Activated CD4-positive, alpha-beta T cell treated with anti-CD3 and anti-CD28 coated beads, Interleukin-2, Interleukin-6, amounts not matched to agents 100 ng/mL and 50 ng/mL, durations not matched to agents 16 hours and 8 hours (primary cell): ENCODE measurements around the gene MIEF1.
A peak's percentile ranks its signal among the peaks of the same experiment; 100 is the strongest.
"Not testable (repeated sequence)": the region's sequence is repeated elsewhere in the genome, so short reads cannot be mapped to it uniquely, and the experiment has no call there.

Experiments used
- DNase-seq: peaks from one replicate; pipeline ENCODE4 v3.0.0-alpha.2; 2020

Gene MIEF1

DNA sequence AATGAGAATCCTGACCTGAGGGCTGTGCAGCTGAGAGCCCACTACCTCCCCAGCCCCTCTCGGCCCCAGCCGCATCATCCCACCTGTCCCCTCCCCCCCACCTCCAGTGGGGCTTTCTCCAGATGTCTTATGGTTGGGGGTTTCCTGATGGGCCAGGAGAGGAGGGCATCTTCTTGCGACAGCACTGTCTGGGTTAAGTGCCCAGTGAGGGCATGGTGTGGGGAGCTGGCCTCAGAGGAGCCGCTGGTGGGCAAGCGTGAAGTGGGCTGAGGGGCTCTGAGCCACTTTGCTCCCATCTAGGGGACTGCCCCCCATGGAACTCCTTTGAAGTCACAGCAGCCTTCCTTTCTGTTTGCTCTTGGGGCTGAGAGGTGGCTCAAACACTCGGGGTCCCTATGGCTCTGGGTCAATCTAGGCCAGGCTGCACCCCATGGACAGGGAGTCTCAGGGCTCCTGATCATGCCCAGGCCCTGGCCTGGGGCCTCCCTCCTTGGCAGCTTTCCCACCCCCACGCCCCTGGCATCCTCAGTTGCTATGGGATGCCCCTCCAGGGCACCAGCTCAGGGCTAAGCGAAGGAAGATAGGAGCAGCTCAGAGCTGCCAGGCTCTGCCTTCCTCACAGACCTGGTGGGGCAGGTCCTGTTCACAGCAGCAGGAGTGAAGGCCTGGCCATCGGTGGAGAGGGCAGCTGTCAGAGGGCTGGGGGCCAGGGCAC, 11.0 kb upstream of the MIEF1 start:
- DNase-seq: no peak

DNA sequence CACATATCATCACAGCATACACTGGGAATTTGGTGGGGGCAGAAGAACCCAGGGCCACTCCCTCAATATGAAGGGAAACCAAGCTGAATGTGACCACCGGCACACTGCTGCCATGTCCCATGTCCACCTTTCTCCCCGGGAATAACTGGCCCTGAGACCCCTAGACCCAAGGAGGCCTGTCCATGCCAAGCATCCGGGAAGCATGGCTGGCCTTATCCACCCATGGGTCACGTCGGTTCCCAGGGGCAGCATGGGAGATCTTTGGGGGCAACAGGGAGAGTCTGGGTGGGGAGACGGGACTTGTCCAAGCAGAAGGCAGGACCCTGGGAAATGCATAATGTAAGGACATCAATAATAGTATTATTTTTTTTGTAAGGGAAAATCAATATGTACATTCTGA, 10.4 kb upstream of the MIEF1 start:
- no peak for DNase-seq

DNA sequence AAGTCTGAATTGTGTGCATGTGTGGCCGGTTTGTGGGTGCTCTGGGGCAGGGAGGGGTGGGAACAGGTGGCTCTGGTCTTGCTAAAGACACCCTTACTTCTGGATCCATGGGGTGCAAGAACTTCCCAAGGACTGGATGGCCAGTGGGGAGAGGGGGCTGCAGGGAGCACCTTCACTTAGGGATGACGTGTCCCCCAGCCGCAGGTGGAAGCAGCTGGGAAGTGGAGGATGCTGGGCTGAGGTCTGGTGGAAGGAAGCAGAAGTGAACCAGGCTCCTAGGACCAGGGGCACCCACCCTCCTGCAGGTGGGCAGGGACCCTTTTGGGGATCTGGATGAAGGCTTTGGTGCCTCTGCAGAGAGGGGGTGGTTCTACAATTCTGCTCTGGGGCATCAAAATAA, 9.9 kb upstream of the MIEF1 start:
- DNase-seq: no peak

DNA sequence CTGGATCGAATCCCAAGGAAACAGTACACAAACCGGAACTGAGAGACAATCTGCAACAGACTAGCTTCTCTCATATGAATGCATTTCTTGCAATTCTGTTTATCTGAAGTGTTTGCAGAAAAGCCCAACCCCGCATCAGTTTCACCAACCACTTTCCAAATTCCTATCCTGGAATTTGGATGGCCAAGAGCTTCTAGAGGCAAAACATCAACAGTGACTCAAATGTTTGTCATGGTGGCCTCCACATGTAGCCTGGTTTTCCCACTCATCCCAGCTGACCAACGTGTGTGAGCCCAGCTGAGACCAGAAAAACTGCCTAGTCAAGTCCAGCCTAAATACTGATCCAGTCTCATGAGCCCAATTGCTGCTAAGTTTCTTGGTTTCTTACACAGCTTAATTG, 8.3 kb upstream of the MIEF1 start:
- no peak for DNase-seq

DNA sequence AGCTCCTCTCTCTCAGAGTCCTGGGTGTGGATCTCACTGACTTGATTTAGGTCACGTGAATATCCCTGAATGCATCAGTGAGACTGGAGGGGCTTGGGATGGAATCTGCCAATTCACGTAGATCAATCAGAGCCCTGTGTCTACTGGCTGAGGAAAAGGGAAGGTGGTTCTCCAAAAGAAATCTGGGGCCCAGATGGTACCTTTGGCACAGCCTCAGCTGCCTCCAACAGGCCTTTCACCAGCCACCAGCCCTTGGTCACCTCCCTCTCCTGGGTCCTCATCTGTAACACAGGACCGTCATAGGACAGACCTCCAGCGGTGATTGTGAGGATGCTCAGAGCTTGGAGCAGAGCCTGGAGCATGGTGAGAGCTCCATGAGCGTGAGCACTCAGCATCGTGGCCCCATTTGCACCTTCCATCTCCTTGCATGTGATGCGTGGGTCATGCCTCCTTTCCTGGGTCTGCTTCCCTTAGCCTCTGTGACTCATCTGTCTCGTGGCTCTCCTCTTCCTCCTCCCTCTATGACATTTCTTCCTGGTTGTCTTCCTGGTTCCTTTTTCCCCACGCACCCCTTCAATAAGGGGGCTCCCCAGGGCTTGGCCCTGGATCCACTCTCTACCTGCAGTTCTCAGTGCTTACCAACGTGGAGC, 7.5 kb upstream of the MIEF1 start:
- DNase-seq: no peak

DNA sequence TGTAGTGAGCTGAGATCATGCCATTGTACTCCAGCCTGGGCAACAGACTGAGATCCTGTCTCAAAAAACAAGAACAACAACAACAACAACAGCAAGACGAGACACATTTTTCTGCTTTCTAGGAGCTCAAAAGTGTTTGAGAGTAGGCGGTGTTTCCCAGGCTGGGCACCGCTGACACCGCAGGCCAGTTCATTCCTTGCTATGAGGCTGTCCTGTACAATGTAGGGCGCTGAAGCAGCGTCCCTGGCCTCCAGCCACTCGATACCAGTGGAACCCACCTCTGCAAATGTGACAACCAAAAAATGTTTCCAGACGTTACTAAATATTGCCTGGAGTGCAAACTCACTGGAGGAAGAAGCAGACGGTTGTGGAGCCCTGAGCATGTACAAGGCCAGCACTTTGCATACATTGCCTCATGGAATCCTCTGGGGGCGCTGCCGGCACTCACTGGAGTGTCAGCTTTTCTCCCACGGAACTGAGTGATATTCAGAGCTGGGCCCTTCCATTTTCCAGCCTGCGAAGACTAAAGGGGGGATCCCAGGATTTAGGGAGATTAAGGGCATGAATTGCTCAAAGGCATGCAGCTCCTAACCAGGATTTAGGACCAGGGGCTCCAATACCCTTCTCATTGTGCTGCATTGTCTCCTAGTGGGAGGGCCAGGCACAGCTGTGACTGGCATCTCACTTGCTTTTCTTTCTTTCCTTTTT, 5.8 kb upstream of the MIEF1 start:
- DNase-seq: peak; percentile 61

DNA sequence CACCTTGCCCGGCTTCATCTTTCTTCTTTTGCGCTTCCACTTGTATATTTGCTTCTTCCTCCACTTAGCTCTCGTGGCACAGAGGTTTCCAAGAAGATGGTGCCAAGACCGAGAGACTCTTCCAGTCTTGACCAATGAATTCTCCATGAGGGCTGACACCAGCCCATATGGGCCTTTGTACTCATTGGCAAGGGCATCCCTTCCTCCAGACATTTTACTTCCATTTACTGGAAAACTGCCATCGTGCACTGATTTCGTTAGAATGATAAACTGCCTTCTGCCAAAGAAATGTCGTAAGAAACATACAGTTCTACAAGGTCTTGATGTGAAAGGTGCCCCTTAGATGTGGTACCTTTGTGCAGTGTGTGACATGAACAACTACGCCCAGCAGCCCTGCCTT, 4.7 kb upstream of the MIEF1 start:
- DNase-seq: no peak

DNA sequence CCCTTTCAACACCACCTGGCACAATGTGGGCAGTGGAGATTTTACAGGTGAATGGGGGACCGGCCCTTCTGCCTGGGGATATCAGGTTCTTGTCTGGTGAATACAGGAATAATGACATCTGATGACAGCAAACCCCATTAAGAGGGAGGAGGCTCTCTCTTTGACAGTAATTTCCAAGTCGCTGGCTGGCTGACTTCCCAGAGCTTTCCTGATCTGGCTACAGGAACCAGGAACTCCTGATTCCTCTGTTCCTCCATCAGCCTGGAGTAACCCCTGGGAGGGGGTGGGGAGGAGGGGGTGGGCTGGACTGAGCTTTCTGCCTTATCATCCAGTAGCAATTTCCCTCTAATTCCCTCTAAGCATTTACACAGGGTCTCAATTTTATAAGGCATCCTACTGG, 3.7 kb upstream of the MIEF1 start:
- DNase-seq: no peak

DNA sequence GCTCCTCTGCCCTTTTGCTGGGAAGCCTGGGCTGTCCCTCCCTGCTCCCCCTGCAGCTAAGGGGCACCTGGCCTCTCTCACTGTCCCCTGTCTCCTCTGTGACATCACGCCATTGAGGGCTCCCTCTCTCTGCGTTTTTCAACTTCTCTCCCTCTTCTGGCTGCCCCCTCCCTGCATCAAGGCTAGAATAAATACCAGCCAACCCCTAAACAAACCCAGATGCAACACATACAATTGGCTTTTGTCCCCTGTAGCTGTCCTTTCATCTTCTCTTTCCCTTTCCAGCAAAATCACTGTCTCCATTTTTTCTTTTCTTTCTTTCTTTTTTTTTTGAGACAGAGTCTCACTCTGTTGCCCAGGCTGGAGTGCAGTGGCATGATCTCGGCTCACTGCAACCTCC, 3.3 kb upstream of the MIEF1 start:
- DNase-seq: no peak

DNA sequence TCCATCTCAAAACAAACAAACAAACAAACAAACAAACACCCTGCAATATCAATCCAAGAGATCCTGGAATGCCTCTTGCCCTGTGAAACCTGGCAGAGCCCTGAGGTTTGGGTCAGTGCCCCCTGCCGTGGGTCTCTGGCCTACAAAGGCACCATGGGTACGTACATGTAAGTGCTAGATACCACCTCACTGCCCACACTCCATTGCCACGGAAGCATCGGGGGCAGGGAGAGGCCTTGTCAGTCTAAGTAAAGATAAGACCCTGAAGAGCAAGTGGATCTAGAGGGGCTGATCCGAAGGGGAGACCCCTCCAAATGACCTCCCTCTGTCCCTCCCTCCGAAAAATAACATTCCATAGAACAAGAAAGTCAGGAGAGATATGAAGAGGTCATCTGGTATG, 2.0 kb upstream of the MIEF1 start:
- no peak for DNase-seq

DNA sequence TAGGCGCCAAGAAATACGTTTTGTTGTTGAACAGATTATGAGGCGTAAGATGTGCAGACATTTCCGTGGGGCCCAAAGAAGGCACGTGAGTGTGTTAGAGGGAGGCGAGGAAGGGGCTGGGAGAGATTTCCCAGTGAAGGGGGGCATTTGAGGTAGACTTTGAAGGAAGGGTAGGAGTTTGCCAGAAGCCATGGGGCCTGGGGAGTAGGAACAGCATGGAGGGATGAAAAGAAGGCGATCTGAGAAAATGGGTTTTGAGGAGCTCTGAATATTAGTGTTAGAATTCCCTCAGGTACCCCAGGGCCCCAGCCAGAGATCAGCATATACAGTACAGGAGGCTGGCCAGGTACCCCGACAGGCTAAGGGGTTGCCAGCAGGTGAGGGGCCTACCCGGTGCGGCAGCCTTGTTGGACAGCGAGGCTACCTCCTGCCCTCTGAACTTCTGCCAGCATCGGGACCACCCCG, 414 bp upstream of the MIEF1 start:
- no peak for DNase-seq

DNA sequence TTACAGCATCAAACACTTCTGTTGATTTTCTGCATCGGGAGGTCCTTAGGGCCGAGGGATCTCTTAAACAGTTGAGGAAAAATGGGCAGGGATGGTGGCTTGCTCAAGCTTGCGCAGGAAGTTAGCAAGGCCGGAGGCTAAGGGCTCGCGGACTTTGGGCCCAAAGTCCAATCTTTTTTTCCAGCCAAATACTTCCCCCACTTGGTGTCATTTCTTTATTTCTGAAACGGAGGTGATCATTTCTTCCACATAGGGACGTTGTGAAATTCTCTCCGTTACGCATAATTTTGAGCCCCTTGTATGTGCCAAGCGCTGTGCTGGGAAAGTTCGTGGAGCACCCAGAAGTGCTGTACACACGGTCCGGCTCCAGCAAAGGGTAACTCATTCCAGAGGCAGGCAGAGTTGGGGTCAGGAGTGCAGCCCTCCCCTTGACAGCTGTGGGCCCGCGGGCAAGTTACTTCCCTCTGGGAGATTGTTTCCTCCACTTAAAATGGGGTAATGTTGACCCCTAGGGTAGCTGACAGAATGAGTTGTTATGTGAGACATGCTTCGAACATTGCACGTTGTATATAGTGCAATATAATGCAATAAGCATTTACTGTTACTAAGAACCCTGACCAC, 809 bp downstream of the MIEF1 start:
- DNase-seq: no peak

DNA sequence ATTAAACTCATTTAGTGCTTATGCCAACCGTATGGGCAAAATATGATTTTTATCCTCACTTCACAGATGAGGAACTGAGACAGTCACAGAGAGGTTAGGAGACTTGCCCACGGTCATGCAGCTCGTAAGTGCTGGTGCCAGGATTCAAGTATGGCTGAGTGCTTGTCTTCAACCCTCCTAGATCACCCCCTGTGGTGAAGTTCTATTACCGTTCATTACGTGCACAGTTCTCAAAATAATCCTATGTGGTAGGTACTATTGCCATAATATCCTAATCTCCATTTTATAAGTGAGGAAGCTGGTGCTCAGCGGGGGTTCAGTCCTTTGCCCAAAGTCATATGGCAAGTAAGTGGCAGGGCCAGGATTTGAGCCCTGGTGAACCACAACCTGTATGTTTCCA, 1.5 kb downstream of the MIEF1 start:
- no peak for DNase-seq

DNA sequence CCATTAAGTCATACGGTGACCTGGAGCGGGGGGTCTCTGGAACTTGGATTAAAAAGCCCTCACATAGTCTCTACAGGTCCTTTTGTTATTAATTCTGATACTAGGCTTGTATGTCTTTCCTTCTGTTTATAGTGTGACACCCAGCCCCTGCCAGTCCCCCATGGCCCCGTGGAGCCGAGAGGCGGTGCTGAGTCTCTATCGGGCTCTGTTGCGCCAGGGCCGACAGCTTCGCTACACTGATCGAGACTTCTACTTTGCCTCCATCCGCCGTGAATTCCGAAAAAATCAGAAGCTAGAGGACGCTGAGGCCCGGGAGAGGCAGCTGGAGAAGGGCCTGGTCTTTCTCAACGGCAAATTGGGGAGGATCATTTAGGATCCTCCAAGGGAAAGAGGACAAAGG, 2.0 kb downstream of the MIEF1 start:
- DNase-seq: no peak

DNA sequence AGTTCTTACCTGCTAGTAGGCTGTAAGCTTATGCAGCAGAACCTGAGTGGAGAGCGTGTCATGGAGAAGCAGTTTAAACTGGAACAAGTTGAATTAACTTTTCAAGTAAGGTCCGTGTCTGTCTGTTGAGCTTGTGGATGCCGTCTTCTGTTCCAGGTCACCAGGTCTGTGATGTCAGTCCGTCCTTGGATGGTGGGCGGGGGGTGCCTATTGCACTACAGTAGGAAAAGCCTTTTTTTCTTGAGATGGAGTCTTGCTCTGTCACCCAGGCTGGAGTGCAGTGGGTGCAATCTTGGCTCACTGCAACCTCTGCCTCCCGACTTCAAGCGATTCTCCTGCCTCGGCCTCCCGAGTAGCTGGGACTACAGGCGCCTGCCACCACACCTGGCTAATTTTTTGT, 4.9 kb downstream of the MIEF1 start:
- not testable (repeated sequence) for DNase-seq

DNA sequence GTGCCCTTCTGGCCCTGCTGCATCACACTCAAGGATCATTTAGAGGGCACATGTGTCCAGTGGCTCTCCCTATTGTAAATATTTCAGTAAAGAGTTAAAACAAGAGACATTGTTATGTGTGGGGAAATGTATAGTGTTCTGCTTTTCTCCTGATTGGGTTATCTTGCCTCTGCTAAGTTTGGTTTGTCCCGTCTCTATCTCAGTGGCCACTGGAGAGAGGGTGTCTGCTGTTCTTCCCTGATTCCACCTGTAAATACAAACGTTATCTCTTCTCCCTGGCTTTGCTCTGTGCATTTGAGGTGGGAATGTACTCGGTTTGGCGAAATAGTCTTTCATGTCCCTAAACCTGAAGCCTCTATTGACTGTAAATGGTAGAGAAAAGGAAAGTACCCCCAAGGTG, 6.3 kb downstream of the MIEF1 start:
- DNase-seq: no peak

DNA sequence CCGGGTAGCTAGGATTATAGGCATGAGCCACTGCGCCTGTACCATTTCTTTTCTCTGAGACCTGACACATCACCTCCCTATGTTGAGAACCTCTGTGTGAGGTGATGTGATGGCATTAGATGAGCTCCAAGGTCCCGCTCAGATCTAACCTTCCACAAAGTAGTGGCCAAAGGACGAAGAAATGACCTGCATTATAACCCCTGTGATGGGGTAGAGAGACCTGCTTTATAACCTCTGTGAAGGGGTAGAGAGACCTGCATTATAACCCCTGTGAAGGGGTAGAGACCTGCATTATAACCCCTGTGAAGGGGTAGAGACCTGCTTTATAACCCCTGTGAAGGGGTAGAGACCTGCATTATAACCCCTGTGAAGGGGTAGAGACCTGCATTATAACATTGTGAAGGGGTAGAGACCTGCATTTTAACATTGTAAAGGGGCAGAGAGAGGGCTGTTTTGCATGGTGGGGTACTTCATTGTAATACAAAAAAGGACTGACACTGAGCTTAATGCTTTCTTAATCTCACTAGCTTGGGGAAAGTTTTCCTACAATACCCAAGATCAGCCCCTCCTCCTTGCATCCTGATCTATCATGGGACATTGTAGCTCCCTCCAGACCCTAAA, 8.5 kb downstream of the MIEF1 start:
- DNase-seq: no peak

DNA sequence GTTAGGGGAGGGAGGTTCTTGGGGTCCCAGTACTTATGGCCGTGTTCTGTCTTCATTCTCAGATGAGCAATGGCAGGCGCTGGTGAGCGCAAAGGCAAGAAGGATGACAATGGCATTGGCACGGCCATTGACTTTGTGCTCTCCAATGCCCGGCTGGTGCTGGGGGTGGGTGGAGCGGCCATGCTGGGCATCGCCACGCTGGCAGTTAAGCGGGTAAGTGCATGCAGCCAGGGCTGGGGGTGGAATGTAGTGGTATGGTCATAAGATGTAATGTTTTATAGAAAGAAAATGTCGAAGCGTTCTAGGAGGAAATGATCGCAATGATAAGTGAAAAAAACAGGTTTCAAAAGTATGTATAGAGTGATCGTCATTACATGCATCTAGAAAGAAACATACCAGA, 9.1 kb downstream of the MIEF1 start:
- DNase-seq: no peak

DNA sequence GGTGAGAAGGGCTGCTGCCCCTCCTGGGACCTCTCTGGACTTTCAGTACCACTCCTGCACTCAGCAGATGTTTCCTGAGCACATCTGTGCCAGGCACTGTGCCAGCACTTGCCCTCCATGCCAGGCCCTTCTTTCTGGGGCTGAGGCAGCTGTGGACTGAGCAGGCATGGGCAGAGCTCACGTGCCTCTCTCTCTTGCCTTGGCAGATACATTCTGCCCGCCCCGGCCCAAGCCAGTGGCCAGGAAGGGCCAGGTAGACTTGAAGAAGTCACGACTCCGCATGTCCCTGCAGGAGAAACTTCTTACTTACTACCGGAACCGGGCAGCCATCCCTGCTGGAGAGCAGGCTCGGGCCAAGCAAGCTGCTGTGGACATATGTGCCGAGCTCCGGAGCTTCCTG, 9.9 kb downstream of the MIEF1 start:
- DNase-seq: no peak

DNA sequence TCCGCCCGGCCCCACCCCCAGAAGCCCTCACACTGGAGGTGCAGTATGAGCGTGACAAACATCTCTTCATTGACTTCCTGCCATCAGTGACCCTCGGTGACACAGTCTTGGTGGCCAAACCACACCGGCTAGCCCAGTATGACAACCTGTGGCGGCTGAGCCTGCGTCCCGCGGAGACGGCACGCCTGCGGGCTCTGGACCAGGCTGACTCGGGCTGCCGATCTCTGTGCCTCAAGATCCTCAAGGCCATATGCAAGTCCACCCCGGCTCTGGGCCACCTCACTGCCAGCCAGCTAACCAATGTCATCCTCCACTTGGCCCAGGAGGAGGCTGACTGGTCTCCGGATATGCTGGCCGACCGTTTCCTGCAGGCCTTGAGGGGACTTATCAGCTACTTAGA, 11.7 kb downstream of the MIEF1 start:
- DNase-seq: no peak

DNA sequence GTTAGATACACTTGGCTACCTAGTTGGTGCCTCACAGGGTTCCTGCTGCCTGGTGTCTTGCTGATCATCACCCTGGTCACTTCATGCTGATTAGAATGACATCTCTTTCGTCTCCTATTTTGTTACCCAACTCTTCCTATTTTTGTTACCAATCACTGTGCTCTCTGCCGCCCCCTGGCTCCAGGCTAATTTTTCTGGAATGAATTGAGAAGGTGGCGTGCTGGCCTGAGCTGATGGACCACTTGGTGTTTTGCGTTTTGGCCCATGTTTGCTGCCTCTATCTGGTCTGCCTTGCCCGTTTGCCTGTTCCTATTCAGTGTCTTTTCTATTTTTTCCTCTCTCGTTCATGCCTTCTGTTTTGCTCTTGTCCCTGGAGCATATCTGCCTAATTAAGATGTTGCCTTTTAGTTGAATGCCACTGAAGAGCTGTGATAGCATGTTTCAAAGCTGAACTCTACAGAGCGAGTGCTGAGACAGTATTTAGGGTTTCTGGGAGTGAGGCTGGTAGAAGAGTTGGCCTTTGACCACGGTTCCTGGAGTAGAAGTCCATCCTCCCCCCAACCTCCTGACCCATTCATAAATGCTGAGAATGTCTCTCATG, 12.4 kb downstream of the MIEF1 start:
- DNase-seq: peak; percentile 53

DNA sequence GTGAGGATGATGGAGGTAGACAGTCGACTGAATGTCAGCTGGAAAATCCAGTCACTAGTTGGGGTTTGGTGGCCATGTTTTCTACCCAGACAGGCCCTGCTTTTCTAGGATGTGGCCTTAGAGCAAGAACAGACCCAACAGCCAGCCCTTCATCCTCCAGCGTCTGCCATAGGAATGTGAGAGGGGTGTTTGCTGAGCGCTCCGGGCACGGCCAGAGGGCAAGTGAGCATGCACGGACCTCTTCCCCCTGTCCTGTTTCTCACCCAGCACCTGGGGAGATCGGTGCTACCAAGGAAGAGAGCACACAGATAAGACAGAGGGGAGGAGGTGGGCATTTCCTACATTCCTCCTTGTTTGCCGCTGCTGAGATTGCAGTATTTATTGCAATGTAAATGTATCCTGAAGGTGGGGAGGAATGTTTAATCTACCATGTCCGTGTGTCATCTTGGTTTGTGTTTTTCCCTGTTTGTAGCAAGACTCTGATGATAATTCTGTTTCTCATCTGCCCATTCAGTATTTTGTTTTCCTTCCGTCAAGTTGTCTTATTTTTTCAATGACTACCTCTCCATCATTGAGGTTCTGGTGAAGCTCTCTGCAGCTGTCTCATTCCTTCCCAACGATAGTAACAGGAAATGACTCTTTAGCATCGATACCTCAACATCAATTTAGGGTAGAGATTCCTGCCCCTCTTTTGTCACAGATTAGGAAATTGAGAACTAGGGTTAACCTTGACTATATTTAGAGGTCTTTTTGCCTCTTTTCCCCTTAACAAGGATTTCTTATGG, 13.4 kb downstream of the MIEF1 start:
- DNase-seq: no peak
